HL-60 (cell line): Measurements from ENCODE around the gene AGTR1.

Experiments
- GABPA ChIP-seq: IDR thresholded peaks from 2 replicates; pipeline ENCODE4 v1.6.1; 2012; ENCODE audit warnings: low read depth
- POLR2AphosphoS5 ChIP-seq: IDR thresholded peaks from 2 replicates; pipeline ENCODE4 v1.6.1; 2012; ENCODE audit warnings: low read depth
- TF ChIP-seq, protein P1 (sequence below): IDR thresholded peaks from one replicate; pipeline ENCODE4 v1.5.1; 2011; ENCODE audit warnings: low read length, control low read depth, inconsistent platforms; ENCODE audit not compliant: insufficient read depth
- TF ChIP-seq, protein P2 (sequence below): IDR thresholded peaks from 2 replicates; pipeline ENCODE4 v1.6.1; 2012; ENCODE audit warnings: low read depth; ENCODE audit not compliant: insufficient replicate concordance

DNA sequence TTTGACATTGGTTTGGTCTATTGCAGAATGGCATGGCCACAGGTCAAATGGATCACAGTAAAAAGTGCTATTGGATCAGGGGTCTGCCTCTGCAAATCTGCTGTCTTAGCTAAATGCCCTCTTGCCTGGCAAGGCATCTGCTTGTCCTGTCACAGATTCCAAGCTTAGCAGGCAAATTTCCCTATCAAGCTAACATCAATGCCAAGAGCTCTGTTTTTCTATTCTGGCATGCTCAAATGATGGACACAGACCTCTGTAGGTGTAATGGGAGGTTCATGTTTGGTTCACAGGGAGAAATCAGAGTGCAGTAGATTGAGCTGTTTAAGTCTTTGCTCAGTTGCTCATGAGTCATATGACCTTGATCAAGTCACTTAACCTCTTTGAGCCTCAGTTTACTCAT lies 75.1 kb downstream of the AGTR1 start:
- TF ChIP-seq, protein P1, sequence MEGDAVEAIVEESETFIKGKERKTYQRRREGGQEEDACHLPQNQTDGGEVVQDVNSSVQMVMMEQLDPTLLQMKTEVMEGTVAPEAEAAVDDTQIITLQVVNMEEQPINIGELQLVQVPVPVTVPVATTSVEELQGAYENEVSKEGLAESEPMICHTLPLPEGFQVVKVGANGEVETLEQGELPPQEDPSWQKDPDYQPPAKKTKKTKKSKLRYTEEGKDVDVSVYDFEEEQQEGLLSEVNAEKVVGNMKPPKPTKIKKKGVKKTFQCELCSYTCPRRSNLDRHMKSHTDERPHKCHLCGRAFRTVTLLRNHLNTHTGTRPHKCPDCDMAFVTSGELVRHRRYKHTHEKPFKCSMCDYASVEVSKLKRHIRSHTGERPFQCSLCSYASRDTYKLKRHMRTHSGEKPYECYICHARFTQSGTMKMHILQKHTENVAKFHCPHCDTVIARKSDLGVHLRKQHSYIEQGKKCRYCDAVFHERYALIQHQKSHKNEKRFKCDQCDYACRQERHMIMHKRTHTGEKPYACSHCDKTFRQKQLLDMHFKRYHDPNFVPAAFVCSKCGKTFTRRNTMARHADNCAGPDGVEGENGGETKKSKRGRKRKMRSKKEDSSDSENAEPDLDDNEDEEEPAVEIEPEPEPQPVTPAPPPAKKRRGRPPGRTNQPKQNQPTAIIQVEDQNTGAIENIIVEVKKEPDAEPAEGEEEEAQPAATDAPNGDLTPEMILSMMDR = no peak
- TF ChIP-seq POLR2AphosphoS5 (no peak), GABPA (no peak)
- TF ChIP-seq, protein P2, sequence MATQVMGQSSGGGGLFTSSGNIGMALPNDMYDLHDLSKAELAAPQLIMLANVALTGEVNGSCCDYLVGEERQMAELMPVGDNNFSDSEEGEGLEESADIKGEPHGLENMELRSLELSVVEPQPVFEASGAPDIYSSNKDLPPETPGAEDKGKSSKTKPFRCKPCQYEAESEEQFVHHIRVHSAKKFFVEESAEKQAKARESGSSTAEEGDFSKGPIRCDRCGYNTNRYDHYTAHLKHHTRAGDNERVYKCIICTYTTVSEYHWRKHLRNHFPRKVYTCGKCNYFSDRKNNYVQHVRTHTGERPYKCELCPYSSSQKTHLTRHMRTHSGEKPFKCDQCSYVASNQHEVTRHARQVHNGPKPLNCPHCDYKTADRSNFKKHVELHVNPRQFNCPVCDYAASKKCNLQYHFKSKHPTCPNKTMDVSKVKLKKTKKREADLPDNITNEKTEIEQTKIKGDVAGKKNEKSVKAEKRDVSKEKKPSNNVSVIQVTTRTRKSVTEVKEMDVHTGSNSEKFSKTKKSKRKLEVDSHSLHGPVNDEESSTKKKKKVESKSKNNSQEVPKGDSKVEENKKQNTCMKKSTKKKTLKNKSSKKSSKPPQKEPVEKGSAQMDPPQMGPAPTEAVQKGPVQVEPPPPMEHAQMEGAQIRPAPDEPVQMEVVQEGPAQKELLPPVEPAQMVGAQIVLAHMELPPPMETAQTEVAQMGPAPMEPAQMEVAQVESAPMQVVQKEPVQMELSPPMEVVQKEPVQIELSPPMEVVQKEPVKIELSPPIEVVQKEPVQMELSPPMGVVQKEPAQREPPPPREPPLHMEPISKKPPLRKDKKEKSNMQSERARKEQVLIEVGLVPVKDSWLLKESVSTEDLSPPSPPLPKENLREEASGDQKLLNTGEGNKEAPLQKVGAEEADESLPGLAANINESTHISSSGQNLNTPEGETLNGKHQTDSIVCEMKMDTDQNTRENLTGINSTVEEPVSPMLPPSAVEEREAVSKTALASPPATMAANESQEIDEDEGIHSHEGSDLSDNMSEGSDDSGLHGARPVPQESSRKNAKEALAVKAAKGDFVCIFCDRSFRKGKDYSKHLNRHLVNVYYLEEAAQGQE = no peak
